Measurements from ENCODE around the gene PXDN. TPM values are rescaled to one million over a fixed set of nuclear protein-coding genes. Genes with fewer than 3 reads are reported as not detected.

Gene PXDN
- total RNA-seq, 1 experiment from 2014 or later: 0.25 TPM

GRCh38 chr2:1636791-1637415 is 107.4 kb downstream of the PXDN start:
- H3K27me3 ChIP-seq (replicated peaks; ENCODE audit: control insufficient read depth, insufficient read depth, low read length): no peaks in the 10 kb centered on the region
- H3K27ac Mint-ChIP-seq (ENCODE audit: unreplicated experiment): no peak overlapping the region
- no peaks in the 10 kb centered on the region for H3K9me3 ChIP-seq
- H3K27me3 Mint-ChIP-seq (ENCODE audit: insufficient read depth, unreplicated experiment): no peaks in the 10 kb centered on the region
- peaks cover 12% of the 10 kb centered on the region for H3K4me1 Mint-ChIP-seq (ENCODE audit: low read depth, unreplicated experiment)
- no peak overlapping the region for H3K4me3 Mint-ChIP-seq (ENCODE audit: unreplicated experiment)
- ChIA-PET POLR2A (no interaction called here), CTCF (interaction anchor here (0.7 kb wide), 1 partner anchor 21 kb away, joined by 9 read pairs; no protein-coding TSS in a partner anchor)
- no peak overlapping the region for H3K4me3 ChIP-seq (ENCODE audit: low read depth, low read length)
- H3K4me1 ChIP-seq: peaks cover 30% of the 10 kb centered on the region
- H3K36me3 ChIP-seq (ENCODE audit: control insufficient read depth, insufficient read depth, low read length): no peaks in the 10 kb centered on the region
- no peaks in the 10 kb centered on the region for H3K36me3 Mint-ChIP-seq (ENCODE audit: insufficient read depth, unreplicated experiment)
- intact Hi-C loops (cut with micrococcal nuclease; ENCODE audit: unreplicated experiment): no loop called here
- no peak for TF ChIP-seq CTCF (IDR thresholded peaks at IDR 0.05; ENCODE audit: insufficient read depth in 1 of 2, low read depth in 1 of 2, low read length in 1 of 2, severe bottlenecking in 1 of 2, unreplicated experiment in 1 of 2)
- peak in 1 of 2 experiments; percentile 23 for DNase-seq
- BruUV-seq (replicated peaks): no TSS peak
- no peaks in the 10 kb centered on the region for H3K9me3 Mint-ChIP-seq (ENCODE audit: unreplicated experiment)

DNA sequence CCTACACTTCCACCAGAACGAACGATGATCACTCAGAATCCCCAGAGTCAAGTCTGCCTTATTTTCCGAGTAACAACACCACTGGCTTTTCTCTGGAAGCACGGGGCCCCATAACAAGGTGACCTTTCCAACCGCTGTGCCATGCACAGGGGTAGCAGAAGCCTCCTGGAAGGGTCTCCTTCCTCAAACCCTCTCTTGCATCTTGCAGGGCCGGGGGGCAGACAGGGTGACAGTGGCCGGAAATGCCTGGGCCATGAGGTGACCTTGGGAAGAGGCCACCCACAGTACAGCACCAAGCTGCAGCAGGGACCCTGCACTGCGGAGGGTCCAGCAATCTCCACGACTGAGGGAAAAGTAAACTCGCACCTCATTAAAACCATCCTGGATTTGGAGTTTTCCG is 108.5 kb downstream of the PXDN start:
- H3K9me3 ChIP-seq: no peaks in the 10 kb centered on the region
- no peaks in the 10 kb centered on the region for H3K9me3 Mint-ChIP-seq (ENCODE audit: unreplicated experiment)
- intact Hi-C loops (cut with micrococcal nuclease; ENCODE audit: unreplicated experiment): no loop called here
- H3K36me3 ChIP-seq (ENCODE audit: control insufficient read depth, insufficient read depth, low read length): no peaks in the 10 kb centered on the region
- H3K4me1 Mint-ChIP-seq (ENCODE audit: low read depth, unreplicated experiment): peaks cover 18% of the 10 kb centered on the region
- no peak for TF ChIP-seq CTCF (IDR thresholded peaks at IDR 0.05; ENCODE audit: insufficient read depth in 1 of 2, low read depth in 1 of 2, low read length in 1 of 2, severe bottlenecking in 1 of 2, unreplicated experiment in 1 of 2)
- H3K27me3 ChIP-seq (replicated peaks; ENCODE audit: control insufficient read depth, insufficient read depth, low read length): no peaks in the 10 kb centered on the region
- no peak overlapping the region for H3K4me3 ChIP-seq (ENCODE audit: low read depth, low read length)
- peaks cover 34% of the 10 kb centered on the region for H3K4me1 ChIP-seq
- H3K4me3 Mint-ChIP-seq (ENCODE audit: unreplicated experiment): no peak overlapping the region
- POLR2A ChIA-PET: no interaction called here
- no peaks in the 10 kb centered on the region for H3K27me3 Mint-ChIP-seq (ENCODE audit: insufficient read depth, unreplicated experiment)
- CTCF ChIA-PET: no interaction called here
- DNase-seq: peak in 1 of 2 experiments; percentile 8
- H3K36me3 Mint-ChIP-seq (ENCODE audit: insufficient read depth, unreplicated experiment): peaks cover 7% of the 10 kb centered on the region
- H3K27ac Mint-ChIP-seq (ENCODE audit: unreplicated experiment): no peak overlapping the region
- no TSS peak for BruUV-seq (replicated peaks)

DNA sequence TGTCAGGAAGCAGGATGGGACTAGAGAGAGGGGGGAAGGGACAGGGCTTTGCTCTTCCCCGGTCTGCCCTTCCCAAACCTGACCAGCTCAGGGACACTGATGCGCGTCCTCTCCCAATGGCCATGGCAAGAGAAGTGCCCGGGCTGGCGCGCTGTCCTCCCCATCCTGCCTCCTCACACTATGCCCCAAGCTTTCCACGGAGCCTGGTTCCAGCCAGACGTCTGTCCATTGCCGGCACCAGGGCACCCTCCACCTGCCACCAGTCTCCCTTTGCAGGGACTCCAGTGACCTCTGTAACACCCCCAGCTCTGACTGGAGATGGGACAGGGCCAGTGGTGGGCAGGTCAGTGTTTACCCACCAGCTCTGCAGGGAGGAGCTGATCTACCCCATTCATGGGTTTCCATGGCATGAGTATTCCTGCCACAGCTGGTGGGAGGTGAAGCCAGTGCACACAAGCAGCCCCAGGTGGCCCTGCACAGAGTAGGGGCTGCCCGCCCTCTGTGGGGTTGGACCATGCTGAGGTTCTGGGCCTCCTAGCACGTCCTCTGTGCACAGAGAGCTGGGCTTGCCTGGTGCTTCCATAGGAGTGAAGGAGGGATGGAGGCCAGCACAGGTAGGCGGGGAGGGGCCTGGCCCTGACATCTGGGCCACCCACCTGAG is 109.5 kb downstream of the PXDN start:
- Histone ChIP-seq H3K4me1 (peaks cover 37% of the 10 kb centered on the region), H3K36me3 (ENCODE audit: control insufficient read depth, insufficient read depth, low read length) (no peaks in the 10 kb centered on the region), H3K9me3 (no peaks in the 10 kb centered on the region), H3K27me3 (replicated peaks; ENCODE audit: control insufficient read depth, insufficient read depth, low read length) (no peaks in the 10 kb centered on the region), H3K4me3 (ENCODE audit: low read depth, low read length) (no peak overlapping the region)
- no TSS peak for BruUV-seq (replicated peaks)
- Mint-ChIP-seq H3K36me3 (ENCODE audit: insufficient read depth, unreplicated experiment) (peaks cover 7% of the 10 kb centered on the region), H3K27ac (ENCODE audit: unreplicated experiment) (no peak overlapping the region), H3K9me3 (ENCODE audit: unreplicated experiment) (no peaks in the 10 kb centered on the region), H3K4me1 (ENCODE audit: low read depth, unreplicated experiment) (peaks cover 18% of the 10 kb centered on the region), H3K4me3 (ENCODE audit: unreplicated experiment) (no peak overlapping the region), H3K27me3 (ENCODE audit: insufficient read depth, unreplicated experiment) (no peaks in the 10 kb centered on the region)
- POLR2A ChIA-PET: no interaction called here
- DNase-seq: peak in 1 of 2 experiments; percentile 18
- intact Hi-C loops (cut with micrococcal nuclease; ENCODE audit: unreplicated experiment): no loop called here
- CTCF ChIA-PET: no interaction called here
- TF ChIP-seq CTCF (IDR thresholded peaks at IDR 0.05; ENCODE audit: insufficient read depth in 1 of 2, low read depth in 1 of 2, low read length in 1 of 2, severe bottlenecking in 1 of 2, unreplicated experiment in 1 of 2): no peak
